Osteocyte (in vitro differentiated cells): ENCODE results near the gene CRKL. TPM values are rescaled to one million over a fixed set of nuclear protein-coding genes. Genes with fewer than 3 reads are reported as not detected.

Experiments
- DNase-seq: peaks from one replicate; pipeline ENCODE4 v3.0.0; 2021; ENCODE audit warnings: mixed read lengths; ENCODE audit not compliant: unreplicated experiment; ENCODE audit errors: extremely low spot score
- H3K27ac Mint-ChIP-seq: one replicate; pipeline ENCODE4 v1.8.0; 2021; ENCODE audit warnings: mild to moderate bottlenecking, mixed read lengths; ENCODE audit not compliant: unreplicated experiment
- H3K27me3 Mint-ChIP-seq: one replicate; pipeline ENCODE4 v1.8.0; 2021; ENCODE audit warnings: mixed read lengths; ENCODE audit not compliant: unreplicated experiment
- H3K36me3 Mint-ChIP-seq: one replicate; pipeline ENCODE4 v1.8.0; 2021; ENCODE audit warnings: mixed read lengths; ENCODE audit not compliant: unreplicated experiment
- H3K4me1 Mint-ChIP-seq: one replicate; pipeline ENCODE4 v1.8.0; 2021; ENCODE audit warnings: mixed read lengths; ENCODE audit not compliant: unreplicated experiment
- H3K4me3 Mint-ChIP-seq: one replicate; pipeline ENCODE4 v1.8.0; 2021; ENCODE audit warnings: mild to moderate bottlenecking, moderate library complexity, mixed read lengths; ENCODE audit not compliant: unreplicated experiment
- H3K9me3 Mint-ChIP-seq: one replicate; pipeline ENCODE4 v1.8.0; 2021; ENCODE audit warnings: mixed read lengths; ENCODE audit not compliant: unreplicated experiment
- total RNA-seq: library from RNA; stranded (reverse); gene quantifications from 2 replicates; pipeline ENCODE4 v1.2.1, GENCODE V29; 2021
- TF ChIP-seq, protein P1 (sequence below): fragments of 200-600 bp; sonication (generic); IDR thresholded peaks from 2 replicates; pipeline ENCODE4 v1.5.0; 2021; ENCODE audit warnings: antibody characterized with exemption, mild to moderate bottlenecking, moderate library complexity

The CRKL gene
- total RNA-seq, 1 donor from 2014 or later = 56.0 TPM

DNA sequence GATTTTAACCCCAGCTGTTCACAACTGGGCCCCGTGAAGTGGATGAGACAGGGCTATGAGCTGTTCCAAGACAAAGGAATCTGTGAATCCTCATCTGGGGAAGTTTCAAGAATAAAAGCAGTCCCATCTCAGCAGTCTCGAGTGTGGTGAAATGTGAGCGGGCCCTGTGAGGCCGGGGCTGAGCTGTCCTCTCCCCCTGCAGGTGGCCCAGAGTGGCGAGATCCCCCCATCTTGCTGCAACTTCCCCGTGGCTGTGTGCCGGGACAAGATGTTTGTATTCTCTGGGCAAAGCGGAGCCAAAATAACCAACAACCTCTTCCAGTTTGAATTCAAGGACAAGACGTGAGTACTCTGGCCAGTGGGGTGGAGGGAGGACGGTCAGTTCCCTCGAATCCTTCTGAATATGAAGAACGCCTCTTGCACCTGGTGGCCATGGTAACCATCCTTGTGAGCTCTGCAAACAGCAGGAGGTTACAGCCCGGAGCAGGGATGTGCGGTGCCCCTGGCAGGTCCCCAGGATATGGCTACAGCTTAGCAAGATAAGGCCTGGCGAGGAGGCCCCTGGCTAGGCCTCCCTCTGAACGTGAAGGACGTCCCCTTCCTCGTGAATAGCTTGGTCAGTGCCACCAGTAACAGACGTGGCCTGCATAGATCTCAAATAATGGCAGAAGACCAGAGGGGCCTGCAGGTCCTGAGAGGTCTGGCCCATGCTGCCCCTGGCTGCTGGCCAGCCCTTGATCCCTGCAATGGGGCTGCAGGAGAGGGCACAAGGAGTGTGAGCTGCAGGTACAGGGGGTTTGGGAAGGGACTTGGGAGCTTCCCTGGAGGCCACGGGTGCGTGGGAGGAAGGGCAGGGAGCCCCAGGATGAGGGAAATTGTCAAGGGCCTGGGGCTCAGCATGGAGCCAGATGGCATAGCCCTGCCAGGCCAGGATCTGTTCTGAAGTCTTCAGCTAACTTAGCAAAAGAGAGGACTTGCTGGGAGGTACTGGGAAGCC lies 73.3 kb downstream of the CRKL start:
- no peak overlapping the region for H3K4me3 Mint-ChIP-seq
- DNase-seq = no peak
- no peaks in the 10 kb centered on the region for H3K27me3 Mint-ChIP-seq
- TF ChIP-seq, protein P1, sequence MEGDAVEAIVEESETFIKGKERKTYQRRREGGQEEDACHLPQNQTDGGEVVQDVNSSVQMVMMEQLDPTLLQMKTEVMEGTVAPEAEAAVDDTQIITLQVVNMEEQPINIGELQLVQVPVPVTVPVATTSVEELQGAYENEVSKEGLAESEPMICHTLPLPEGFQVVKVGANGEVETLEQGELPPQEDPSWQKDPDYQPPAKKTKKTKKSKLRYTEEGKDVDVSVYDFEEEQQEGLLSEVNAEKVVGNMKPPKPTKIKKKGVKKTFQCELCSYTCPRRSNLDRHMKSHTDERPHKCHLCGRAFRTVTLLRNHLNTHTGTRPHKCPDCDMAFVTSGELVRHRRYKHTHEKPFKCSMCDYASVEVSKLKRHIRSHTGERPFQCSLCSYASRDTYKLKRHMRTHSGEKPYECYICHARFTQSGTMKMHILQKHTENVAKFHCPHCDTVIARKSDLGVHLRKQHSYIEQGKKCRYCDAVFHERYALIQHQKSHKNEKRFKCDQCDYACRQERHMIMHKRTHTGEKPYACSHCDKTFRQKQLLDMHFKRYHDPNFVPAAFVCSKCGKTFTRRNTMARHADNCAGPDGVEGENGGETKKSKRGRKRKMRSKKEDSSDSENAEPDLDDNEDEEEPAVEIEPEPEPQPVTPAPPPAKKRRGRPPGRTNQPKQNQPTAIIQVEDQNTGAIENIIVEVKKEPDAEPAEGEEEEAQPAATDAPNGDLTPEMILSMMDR = no peak
- H3K9me3 Mint-ChIP-seq = no peaks in the 10 kb centered on the region
- no peaks in the 10 kb centered on the region for H3K4me1 Mint-ChIP-seq
- no peak overlapping the region for H3K27ac Mint-ChIP-seq
- peaks cover 29% of the 10 kb centered on the region for H3K36me3 Mint-ChIP-seq

DNA sequence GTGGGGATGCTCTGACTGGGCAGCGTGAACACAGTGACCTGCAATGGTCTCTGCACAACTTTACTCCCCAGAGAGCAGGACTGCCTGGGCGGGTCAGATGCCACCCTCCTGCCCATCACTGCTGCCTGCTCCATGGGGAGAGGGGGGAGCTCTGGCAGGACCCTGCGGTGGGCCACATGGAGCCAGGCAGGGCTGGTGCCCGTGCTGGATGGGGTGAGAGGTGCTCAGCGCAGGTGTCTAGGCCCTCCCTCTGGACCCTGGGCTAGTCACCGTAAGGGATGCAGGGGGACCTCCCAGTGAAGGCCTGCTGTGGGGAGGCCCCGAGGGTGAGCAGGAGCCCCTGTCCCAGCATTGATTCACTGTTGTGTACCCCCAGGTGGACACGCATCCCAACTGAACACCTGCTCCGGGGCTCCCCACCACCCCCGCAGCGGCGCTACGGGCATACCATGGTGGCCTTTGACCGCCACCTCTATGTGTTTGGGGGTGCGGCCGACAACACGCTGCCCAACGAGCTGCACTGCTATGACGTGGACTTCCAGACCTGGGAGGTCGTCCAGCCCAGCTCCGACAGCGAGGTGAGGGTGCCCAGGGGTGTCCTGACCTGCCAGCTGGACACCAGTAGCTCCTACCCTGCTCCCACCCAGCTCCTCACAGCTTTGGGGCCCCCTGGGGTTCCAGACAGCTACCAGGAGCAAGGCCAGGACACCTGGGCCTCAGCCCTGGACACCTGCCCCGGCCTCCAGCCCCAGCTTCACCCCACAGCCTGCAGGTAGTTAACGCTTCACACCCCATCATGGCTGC lies 74.2 kb downstream of the CRKL start:
- H3K4me1 Mint-ChIP-seq = no peaks in the 10 kb centered on the region
- TF ChIP-seq, protein P1 = no peak
- H3K4me3 Mint-ChIP-seq = no peak overlapping the region
- no peaks in the 10 kb centered on the region for H3K27me3 Mint-ChIP-seq
- peaks cover 26% of the 10 kb centered on the region for H3K36me3 Mint-ChIP-seq
- no peak for DNase-seq
- no peak overlapping the region for H3K27ac Mint-ChIP-seq
- no peaks in the 10 kb centered on the region for H3K9me3 Mint-ChIP-seq

DNA sequence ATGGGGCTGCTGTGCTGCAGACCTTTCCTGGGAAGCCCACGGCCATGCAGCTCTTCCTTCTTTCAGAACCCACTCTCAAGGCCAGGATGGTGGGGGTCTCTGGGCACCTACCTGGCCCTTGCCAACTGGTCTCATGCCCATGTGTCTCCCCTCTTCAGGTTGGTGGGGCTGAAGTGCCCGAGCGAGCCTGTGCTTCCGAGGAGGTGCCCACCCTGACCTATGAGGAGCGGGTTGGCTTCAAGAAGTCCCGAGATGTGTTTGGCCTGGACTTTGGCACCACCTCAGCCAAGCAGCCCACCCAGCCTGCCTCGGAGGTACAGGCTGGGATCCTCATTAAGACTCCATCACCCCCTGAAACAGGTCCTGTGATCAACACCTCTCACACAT lies 74.8 kb downstream of the CRKL start:
- TF ChIP-seq, protein P1 = no peak
- Mint-ChIP-seq H3K4me3 (no peak overlapping the region), H3K36me3 (peaks cover 21% of the 10 kb centered on the region), H3K9me3 (no peaks in the 10 kb centered on the region), H3K4me1 (no peaks in the 10 kb centered on the region), H3K27me3 (no peaks in the 10 kb centered on the region), H3K27ac (no peak overlapping the region)
- DNase-seq = no peak

DNA sequence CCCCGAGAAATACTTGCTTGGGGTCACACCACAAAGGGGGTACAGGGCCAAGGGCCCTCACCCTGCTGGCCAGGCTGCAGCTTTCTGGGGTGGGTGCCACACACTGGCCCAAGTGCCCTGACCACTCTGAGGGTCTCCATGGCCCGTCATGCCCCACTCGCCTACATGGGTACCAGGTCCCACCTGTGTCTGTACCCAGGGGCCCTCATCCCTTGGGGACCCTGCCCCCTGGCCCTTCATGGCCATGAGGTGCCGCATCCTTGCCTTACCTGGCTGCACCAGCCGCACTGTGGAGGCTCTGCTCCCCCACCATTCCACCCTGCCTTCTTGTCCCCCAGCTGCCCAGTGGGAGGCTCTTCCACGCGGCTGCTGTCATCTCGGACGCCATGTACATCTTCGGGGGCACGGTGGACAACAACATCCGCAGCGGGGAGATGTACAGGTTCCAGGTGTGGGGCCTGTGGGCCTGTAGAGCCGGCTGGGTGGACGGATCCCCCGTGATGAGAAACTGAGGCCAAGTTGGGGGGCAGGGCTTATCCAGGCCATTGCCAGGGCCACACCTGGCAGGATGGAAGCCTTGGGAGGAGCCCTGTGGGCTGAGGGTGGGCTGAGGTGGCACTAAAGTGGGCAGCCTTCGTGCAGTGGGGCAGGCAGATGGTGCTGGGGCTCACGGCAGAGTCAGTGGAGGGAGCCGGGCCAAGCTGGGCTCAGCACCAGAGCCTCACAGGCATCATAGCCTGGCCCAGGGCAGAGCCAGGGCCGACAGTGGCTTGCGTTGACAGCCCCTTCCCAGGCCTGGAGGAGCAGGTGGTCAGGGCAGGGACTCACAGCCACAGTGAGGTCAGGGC lies 75.5 kb downstream of the CRKL start:
- no peak overlapping the region for H3K4me3 Mint-ChIP-seq
- no peak for DNase-seq
- no peaks in the 10 kb centered on the region for H3K4me1 Mint-ChIP-seq
- TF ChIP-seq, protein P1 = no peak
- H3K27ac Mint-ChIP-seq = no peak overlapping the region
- no peaks in the 10 kb centered on the region for H3K27me3 Mint-ChIP-seq
- peaks cover 18% of the 10 kb centered on the region for H3K36me3 Mint-ChIP-seq
- H3K9me3 Mint-ChIP-seq = no peaks in the 10 kb centered on the region
